GM12873 (cell line): Measurements from ENCODE around the gene RTN4RL2.

Source experiments
- TF ChIP-seq, protein P1 (sequence below): IDR thresholded peaks from 2 replicates; pipeline ENCODE4 v1.5.1; 2012; ENCODE audit warnings: low read depth, mild to moderate bottlenecking, moderate library complexity, low read length, control low read depth; ENCODE audit not compliant: insufficient read depth; ENCODE audit errors: missing control alignments

RTN4RL2 gene

DNA sequence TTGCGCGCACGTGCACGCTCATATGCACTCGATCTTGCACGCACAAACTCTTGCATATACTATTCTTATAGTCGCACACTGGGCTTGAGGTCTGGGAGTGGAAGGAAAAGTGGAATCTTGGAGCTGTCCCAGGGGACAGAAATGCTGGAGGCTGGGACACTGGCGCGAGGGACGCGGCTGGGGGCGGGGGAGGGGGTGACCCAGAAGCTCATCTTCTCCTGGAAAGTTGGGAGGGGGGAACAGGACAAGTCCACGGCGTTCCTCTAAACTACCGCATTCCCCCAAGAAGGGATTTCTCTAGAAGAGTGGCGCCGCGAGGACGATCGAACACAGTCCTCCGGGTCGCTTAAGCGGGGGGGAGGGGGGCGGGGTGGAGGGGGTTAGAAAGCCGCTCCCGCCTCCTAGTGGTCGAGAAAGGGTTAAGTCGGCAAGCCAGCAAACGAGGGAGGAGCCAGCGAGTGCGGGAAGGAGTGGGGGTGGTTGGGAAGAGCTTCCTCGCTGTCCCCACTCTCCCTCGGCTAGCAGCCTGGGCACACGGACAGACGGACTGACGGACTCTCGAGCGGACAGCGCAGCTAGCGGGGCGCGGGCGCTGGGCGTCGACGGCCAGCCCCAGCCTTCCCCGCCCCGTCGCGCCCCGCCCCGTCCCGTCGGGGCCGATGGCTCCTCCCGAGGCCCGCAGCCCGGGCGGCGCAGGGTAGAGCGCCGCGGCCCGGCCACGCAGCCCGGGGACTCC, at the start of gene RTN4RL2:
Gene RTN4RL2, plus strand, starts transcription at position 507 of the 736 bp plus-strand sequence. CDS start 338 bp downstream, outside the sequence.
- TF ChIP-seq, protein P1, sequence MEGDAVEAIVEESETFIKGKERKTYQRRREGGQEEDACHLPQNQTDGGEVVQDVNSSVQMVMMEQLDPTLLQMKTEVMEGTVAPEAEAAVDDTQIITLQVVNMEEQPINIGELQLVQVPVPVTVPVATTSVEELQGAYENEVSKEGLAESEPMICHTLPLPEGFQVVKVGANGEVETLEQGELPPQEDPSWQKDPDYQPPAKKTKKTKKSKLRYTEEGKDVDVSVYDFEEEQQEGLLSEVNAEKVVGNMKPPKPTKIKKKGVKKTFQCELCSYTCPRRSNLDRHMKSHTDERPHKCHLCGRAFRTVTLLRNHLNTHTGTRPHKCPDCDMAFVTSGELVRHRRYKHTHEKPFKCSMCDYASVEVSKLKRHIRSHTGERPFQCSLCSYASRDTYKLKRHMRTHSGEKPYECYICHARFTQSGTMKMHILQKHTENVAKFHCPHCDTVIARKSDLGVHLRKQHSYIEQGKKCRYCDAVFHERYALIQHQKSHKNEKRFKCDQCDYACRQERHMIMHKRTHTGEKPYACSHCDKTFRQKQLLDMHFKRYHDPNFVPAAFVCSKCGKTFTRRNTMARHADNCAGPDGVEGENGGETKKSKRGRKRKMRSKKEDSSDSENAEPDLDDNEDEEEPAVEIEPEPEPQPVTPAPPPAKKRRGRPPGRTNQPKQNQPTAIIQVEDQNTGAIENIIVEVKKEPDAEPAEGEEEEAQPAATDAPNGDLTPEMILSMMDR, result peak; percentile 63

- TF ChIP-seq, protein P1, result no peak
These were observed 46.6 kb upstream of the RTN4RL2 start for GRCh38 chr11:57413681-57414080.

- TF ChIP-seq, protein P1, result no peak
These were observed 45.6 kb upstream of the RTN4RL2 start for GRCh38 chr11:57414612-57415212.

DNA sequence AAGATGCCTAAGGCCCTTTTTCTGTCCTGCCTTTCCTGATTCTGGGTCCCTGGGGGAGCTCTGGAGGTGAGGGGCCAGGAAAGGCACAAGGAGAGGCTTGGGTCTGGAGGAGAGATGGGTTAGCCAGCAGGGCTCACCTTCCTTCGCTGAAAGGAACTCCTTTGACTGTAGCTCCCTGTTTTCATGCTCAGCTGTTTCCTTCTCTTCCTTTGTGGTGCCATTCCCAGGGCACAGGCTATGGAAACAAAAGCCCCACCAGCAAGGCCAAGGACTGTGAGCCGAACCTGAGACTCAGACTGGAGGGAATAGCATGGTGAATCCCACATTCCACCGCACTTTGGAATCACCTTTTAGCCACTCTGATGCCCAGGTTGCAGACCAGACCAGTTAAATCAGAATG, 43.9 kb upstream of the RTN4RL2 start:
- TF ChIP-seq, protein P1, result no peak

GRCh38 chr11:57417056-57417455, 43.3 kb upstream of the RTN4RL2 start:
- TF ChIP-seq, protein P1, result no peak

DNA sequence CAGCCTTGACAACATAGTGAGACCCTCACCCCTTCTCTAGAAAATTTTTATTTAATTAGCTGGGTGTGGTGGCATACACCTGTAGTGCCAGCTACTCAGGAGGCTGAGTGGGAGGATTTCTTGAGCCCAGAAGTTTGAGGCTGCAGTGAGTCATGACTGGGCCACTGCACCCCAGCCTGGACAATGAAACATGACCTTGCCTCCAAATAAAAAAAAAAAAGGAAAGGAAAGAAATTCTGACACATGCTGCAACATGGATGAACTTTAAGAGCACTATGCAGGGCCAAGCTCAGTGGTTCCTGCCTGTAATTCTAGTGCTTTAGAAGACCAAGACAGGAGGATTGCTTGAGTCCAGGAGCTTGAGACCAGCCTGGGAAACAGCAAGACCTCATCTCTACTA, 42.2 kb upstream of the RTN4RL2 start:
- TF ChIP-seq, protein P1, result no peak

DNA sequence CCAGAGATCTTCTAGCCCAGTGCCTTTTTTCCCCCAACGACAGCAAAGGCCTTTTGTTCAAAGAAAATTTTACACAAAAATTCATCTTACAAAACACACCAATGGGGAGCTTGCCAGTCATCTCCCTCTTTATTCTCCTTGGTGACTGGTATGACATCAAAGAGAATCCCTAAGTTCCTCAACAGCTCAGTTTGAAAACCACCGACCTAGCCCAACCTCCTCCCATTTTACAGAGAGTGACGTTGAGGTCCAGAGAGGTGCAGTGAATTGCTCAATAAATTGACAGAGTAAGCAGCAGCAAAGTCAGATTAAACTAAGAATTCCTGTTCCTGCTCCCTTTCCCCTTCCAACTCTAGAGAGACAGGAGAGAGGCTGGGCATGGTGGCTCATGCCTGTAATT, 41.2 kb upstream of the RTN4RL2 start:
- TF ChIP-seq, protein P1, result no peak
